ENCODE data around the gene DNAH17. TPM values are rescaled to one million over a fixed set of nuclear protein-coding genes. Genes with fewer than 3 reads are reported as not detected.

DNAH17 gene
- total RNA-seq, 1 donor from 2014 or later = not detected

GRCh38 chr17:78608804-78609186 is 31.6 kb upstream of the DNAH17 start:
- intact Hi-C loops (cut with micrococcal nuclease) = no loop called here
- Histone ChIP-seq H3K27ac (replicated peaks) (no peak overlapping the region), H3K36me3 (no peaks in the 10 kb centered on the region)

DNA sequence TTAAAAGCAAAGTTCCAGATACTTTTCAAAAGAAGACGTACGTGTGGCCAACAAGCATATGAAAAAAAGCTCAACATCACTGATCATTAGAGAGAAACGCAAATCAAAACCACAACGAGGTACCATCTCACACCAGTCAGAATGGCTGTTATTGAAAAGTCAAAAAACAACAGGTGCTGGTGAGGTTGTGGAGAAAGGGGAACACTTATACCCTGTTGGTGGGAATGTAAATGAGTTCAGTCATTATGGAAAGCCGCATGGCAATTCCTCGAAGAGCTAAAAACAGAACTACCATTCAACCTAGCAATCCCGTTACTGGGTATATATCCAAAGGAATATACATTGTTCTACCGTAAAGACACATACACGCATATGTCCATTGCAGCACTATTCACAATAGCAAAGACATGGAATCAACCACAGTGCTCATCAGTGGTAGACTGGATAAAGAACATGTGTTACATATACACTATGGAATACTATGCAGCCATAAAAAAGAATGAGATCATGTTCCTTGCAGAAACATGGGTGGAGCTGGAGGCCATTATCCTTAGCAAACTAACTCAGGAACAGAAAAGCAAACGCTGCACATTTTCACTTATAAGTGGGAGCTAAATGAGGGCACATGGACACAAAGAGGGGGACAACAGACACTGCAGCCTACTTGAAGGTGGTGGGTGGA is 31.1 kb upstream of the DNAH17 start:
- H3K9me3 ChIP-seq (replicated peaks) = no peaks in the 10 kb centered on the region
- intact Hi-C loops (cut with micrococcal nuclease) = no loop called here
- no peak overlapping the region for H3K4me3 ChIP-seq
- TF ChIP-seq, protein P1, sequence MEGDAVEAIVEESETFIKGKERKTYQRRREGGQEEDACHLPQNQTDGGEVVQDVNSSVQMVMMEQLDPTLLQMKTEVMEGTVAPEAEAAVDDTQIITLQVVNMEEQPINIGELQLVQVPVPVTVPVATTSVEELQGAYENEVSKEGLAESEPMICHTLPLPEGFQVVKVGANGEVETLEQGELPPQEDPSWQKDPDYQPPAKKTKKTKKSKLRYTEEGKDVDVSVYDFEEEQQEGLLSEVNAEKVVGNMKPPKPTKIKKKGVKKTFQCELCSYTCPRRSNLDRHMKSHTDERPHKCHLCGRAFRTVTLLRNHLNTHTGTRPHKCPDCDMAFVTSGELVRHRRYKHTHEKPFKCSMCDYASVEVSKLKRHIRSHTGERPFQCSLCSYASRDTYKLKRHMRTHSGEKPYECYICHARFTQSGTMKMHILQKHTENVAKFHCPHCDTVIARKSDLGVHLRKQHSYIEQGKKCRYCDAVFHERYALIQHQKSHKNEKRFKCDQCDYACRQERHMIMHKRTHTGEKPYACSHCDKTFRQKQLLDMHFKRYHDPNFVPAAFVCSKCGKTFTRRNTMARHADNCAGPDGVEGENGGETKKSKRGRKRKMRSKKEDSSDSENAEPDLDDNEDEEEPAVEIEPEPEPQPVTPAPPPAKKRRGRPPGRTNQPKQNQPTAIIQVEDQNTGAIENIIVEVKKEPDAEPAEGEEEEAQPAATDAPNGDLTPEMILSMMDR (IDR thresholded peaks at IDR 0.05; ENCODE audit: borderline replicate concordance) = no peak
- no peaks in the 10 kb centered on the region for H3K4me1 ChIP-seq
- no peaks in the 10 kb centered on the region for H3K36me3 ChIP-seq
- H3K27ac ChIP-seq (replicated peaks) = no peak overlapping the region
- no peak for DNase-seq
- H3K27me3 ChIP-seq (ENCODE audit: low read depth) = peaks cover 9% of the 10 kb centered on the region

More at GRCh38 chr17:78608804-78609186, 31.6 kb upstream of the DNAH17 start:
- Histone ChIP-seq H3K27me3 (ENCODE audit: low read depth) (peaks cover 9% of the 10 kb centered on the region), H3K9me3 (replicated peaks) (no peaks in the 10 kb centered on the region), H3K4me1 (no peaks in the 10 kb centered on the region), H3K4me3 (no peak overlapping the region)
- TF ChIP-seq, protein P1 (IDR thresholded peaks at IDR 0.05; ENCODE audit: borderline replicate concordance) = no peak
- DNase-seq = no peak

- H3K4me3 ChIP-seq = no peak overlapping the region
- intact Hi-C loops (cut with micrococcal nuclease) = no loop called here
- no peak for DNase-seq
- no peak overlapping the region for H3K27ac ChIP-seq (replicated peaks)
- H3K4me1 ChIP-seq = no peaks in the 10 kb centered on the region
- TF ChIP-seq, protein P1 (IDR thresholded peaks at IDR 0.05; ENCODE audit: borderline replicate concordance) = no peak
- peaks cover 5% of the 10 kb centered on the region for H3K27me3 ChIP-seq (ENCODE audit: low read depth)
- H3K9me3 ChIP-seq (replicated peaks) = no peaks in the 10 kb centered on the region
- no peaks in the 10 kb centered on the region for H3K36me3 ChIP-seq
Measured at GRCh38 chr17:78607038-78607437, 29.8 kb upstream of the DNAH17 start.

DNA sequence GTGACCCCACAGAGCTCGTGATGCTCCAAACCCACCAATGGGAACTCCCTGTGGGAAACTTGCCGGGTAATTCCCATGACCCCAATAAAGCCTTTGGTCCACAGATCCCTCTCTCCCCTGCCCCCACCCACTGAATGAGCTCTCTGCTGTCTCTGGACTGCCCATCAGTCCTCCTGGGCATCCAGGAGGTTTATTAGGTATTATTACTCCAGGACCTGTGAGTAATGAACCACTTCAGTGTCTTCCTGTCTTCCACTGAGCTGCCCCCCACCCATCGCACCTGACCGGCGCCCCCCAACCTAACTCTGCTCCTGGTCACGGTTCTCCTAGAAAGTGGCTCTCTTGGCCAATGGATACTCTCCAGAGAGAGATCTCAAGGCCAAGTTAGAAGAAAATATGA is 28.7 kb upstream of the DNAH17 start:
- Histone ChIP-seq H3K36me3 (no peaks in the 10 kb centered on the region), H3K4me1 (no peaks in the 10 kb centered on the region), H3K4me3 (no peak overlapping the region), H3K27me3 (ENCODE audit: low read depth) (peaks cover 5% of the 10 kb centered on the region), H3K27ac (replicated peaks) (no peak overlapping the region), H3K9me3 (replicated peaks) (no peaks in the 10 kb centered on the region)
- TF ChIP-seq, protein P1 (IDR thresholded peaks at IDR 0.05; ENCODE audit: borderline replicate concordance) = no peak
- intact Hi-C loops (cut with micrococcal nuclease) = no loop called here
- no peak for DNase-seq

- Histone ChIP-seq H3K4me3 (no peak overlapping the region), H3K27me3 (ENCODE audit: low read depth) (peaks cover 2% of the 10 kb centered on the region), H3K27ac (replicated peaks) (no peak overlapping the region), H3K9me3 (replicated peaks) (no peaks in the 10 kb centered on the region), H3K36me3 (no peaks in the 10 kb centered on the region), H3K4me1 (peaks cover 4% of the 10 kb centered on the region)
- TF ChIP-seq, protein P1 (IDR thresholded peaks at IDR 0.05; ENCODE audit: borderline replicate concordance) = no peak
- no peak for DNase-seq
- intact Hi-C loops (cut with micrococcal nuclease) = no loop called here
Measured at GRCh38 chr17:78605429-78605828, 28.2 kb upstream of the DNAH17 start.
